ENCODE results near the gene TRIM27.

GRCh38 chr6:28969129-28969528, 45.3 kb upstream of the TRIM27 start:
- TF ChIP-seq GATA2 (IDR thresholded peaks at IDR 0.05; ENCODE audit: low read depth, low read length) (no peak), GATA3 (IDR thresholded peaks at IDR 0.05; ENCODE audit: low read depth, low read length) (no peak)

Data from SH-SY5Y (cell line).